ENCODE data around the gene MVK.

DNA sequence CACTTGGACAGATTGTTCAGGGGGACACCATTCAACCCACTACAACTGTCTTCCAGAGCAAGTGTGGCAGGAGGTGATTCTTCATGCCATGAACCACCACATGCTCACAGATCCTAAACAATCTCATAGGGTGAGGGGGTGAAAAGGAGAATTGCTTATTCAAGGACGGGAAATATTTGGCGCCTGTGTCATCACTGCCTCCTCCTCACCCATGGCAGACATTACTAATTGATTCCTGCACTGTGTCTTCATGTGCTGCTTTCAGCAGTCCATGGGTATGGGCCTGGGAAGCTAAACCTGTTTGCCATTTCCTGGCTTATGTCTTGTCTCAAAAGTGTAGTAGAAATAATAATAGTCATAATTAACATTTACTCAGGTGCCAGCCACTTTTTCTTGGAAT, 31.6 kb upstream of the MVK start:
- TF ChIP-seq, protein P1, sequence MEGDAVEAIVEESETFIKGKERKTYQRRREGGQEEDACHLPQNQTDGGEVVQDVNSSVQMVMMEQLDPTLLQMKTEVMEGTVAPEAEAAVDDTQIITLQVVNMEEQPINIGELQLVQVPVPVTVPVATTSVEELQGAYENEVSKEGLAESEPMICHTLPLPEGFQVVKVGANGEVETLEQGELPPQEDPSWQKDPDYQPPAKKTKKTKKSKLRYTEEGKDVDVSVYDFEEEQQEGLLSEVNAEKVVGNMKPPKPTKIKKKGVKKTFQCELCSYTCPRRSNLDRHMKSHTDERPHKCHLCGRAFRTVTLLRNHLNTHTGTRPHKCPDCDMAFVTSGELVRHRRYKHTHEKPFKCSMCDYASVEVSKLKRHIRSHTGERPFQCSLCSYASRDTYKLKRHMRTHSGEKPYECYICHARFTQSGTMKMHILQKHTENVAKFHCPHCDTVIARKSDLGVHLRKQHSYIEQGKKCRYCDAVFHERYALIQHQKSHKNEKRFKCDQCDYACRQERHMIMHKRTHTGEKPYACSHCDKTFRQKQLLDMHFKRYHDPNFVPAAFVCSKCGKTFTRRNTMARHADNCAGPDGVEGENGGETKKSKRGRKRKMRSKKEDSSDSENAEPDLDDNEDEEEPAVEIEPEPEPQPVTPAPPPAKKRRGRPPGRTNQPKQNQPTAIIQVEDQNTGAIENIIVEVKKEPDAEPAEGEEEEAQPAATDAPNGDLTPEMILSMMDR (IDR thresholded peaks at IDR 0.05): no peak
- TF ChIP-seq POLR2A (IDR thresholded peaks at IDR 0.05): no peak

Measured in right lobe of liver (tissue), 4 donors.